HepG2 (cell line): ENCODE data around the gene MYADML2. TPM values are rescaled to one million over a fixed set of nuclear protein-coding genes. Genes with fewer than 3 reads are reported as not detected.
A peak's percentile ranks its signal among the peaks of the same experiment; 100 is the strongest.

Source experiments
- ARNT2 ChIP-seq: sonication (generic); formaldehyde crosslinking; IDR thresholded peaks from 2 replicates; pipeline ENCODE4 v1.8.0; 2022; ENCODE audit warnings: mild to moderate bottlenecking, low read depth, missing genetic modification reagents, moderate library complexity
- ATF4 ChIP-seq, 2 experiments: fragments of 450-650 bp in 1 of 2; sonication (generic) in 1 of 2; formaldehyde crosslinking; IDR thresholded peaks; 2 replicates each; pipeline versions ENCODE4 v1.5.0 to v1.8.0; 2020 to 2022; ENCODE audit warnings: mild to moderate bottlenecking in 1 of 2, missing genetic modification reagents in 1 of 2
- DZIP1 ChIP-seq: sonication (generic); formaldehyde crosslinking; IDR thresholded peaks from 2 replicates; pipeline ENCODE4 v1.5.0; 2020; ENCODE audit warnings: mild to moderate bottlenecking, missing genetic modification reagents
- E2F1 ChIP-seq: sonication (generic); formaldehyde crosslinking; IDR thresholded peaks from 2 replicates; pipeline ENCODE4 v1.5.0; 2020; ENCODE audit warnings: missing genetic modification reagents
- FOSL1 ChIP-seq: sonication (generic); formaldehyde crosslinking; IDR thresholded peaks from 2 replicates; pipeline ENCODE4 v1.9.0; 2021; ENCODE audit warnings: missing genetic modification reagents, borderline replicate concordance
- JUN ChIP-seq: sonication (generic); formaldehyde crosslinking; IDR thresholded peaks from 2 replicates; pipeline ENCODE4 v1.4.0; 2020; ENCODE audit warnings: mild to moderate bottlenecking, missing genetic modification reagents
- POLR2AphosphoS5 ChIP-seq: IDR thresholded peaks from 2 replicates; pipeline ENCODE4 v1.6.1; 2012; ENCODE audit warnings: low read depth, low read length
- SNAI1 ChIP-seq: sonication (generic); formaldehyde crosslinking; IDR thresholded peaks from 2 replicates; pipeline ENCODE4 v1.5.0; 2020; ENCODE audit warnings: mild to moderate bottlenecking, missing genetic modification reagents, borderline replicate concordance
- SSRP1 ChIP-seq: IDR thresholded peaks from 2 replicates; pipeline ENCODE4 v1.6.1; 2016; ENCODE audit warnings: control low read depth
- TBX2 ChIP-seq: sonication (generic); formaldehyde crosslinking; IDR thresholded peaks from 2 replicates; pipeline ENCODE4 v1.5.0; 2020; ENCODE audit warnings: missing genetic modification reagents, mild to moderate bottlenecking, borderline replicate concordance
- TERF1 ChIP-seq: sonication (generic); formaldehyde crosslinking; IDR thresholded peaks from 2 replicates; pipeline ENCODE4 v1.8.0; 2022; ENCODE audit warnings: mild to moderate bottlenecking, missing genetic modification reagents, moderate library complexity
- ZBTB38 ChIP-seq: sonication (generic); formaldehyde crosslinking; IDR thresholded peaks from 2 replicates; pipeline ENCODE4 v1.5.1; 2020; ENCODE audit warnings: mild to moderate bottlenecking, missing genetic modification reagents
- ZHX1 ChIP-seq: sonication (generic); formaldehyde crosslinking; IDR thresholded peaks from 2 replicates; pipeline ENCODE4 v1.8.1; 2022; ENCODE audit warnings: low read depth, mild to moderate bottlenecking, missing genetic modification reagents
- ZNF367 ChIP-seq: sonication (generic); formaldehyde crosslinking; IDR thresholded peaks from 2 replicates; pipeline ENCODE4 v1.4.0; 2020; ENCODE audit warnings: missing genetic modification reagents, borderline replicate concordance
- ZNF451 ChIP-seq: sonication (generic); formaldehyde crosslinking; IDR thresholded peaks from 2 replicates; pipeline ENCODE4 v1.5.0; 2020; ENCODE audit warnings: mild to moderate bottlenecking, missing genetic modification reagents
- ZNF564 ChIP-seq: sonication (generic); formaldehyde crosslinking; IDR thresholded peaks from 2 replicates; pipeline ENCODE4 v1.8.1; 2023; ENCODE audit warnings: mild to moderate bottlenecking, missing genetic modification reagents
- ZNF879 ChIP-seq: sonication (generic); formaldehyde crosslinking; IDR thresholded peaks from 2 replicates; pipeline ENCODE4 v1.8.1; 2023; ENCODE audit warnings: missing genetic modification reagents
- polyA plus RNA-seq, 8 experiments: library from polyadenylated mRNA; depleted of rRNA in 3 of 8; stranded (reverse) in 7 of 8; unstranded in 1 of 8; fragments of >200 nt; fragmentation: Illumina TruSeq in 4 of 8; extraction: Trizol in 4 of 8; gene quantifications; 2 replicates each; pipeline versions ENCODE4 v1.2.1 to v1.2.3, GENCODE V29; 2011 to 2016; ENCODE audit warnings: low read depth in 4 of 8, missing spikeins in 1 of 8, mixed read lengths in 1 of 8; ENCODE audit not compliant: insufficient read depth in 1 of 8
- total RNA-seq, 5 experiments: library from RNA; depleted of rRNA; stranded (reverse); fragments of >200 nt; fragmentation: Illumina TruSeq; extraction: Trizol; gene quantifications; 2 replicates each; pipeline ENCODE4 v1.2.3, GENCODE V29; 2016; ENCODE audit warnings: low read depth in 1 of 5
- TF ChIP-seq, protein P1 (sequence below): sonication (generic); formaldehyde crosslinking; IDR thresholded peaks from 2 replicates; pipeline ENCODE4 v1.5.1; 2020; ENCODE audit warnings: mild to moderate bottlenecking, moderate library complexity, missing genetic modification reagents

Gene MYADML2
- total and polyA plus RNA-seq, 2 of the 13 experiments (the other 11 are each of a cell fraction or from before 2014, with no cell fraction given) = not detected

- TF ChIP-seq ATF4 (CRISPR knock-in tag; IDR thresholded peaks at IDR 0.05) (no peak), SNAI1 (CRISPR knock-in tag) (no peak), TERF1 (no peak), ZBTB38 (CRISPR knock-in tag) (peak; percentile 81), ZHX1 (CRISPR knock-in tag) (no peak), ZNF367 (CRISPR knock-in tag) (0 out of 2 replicates have a peak, but pooled peaks have one; percentile 21), E2F1 (CRISPR knock-in tag) (0 out of 2 replicates have a peak, but pooled peaks have one; percentile 12), ARNT2 (CRISPR knock-in tag) (peak; percentile 35), POLR2AphosphoS5 (peak; percentile 55), ZNF564 (peak; percentile 49; the same call in 1 of the 2 replicates), SSRP1 (CRISPR knock-in tag) (peak; percentile 63; the same call in 1 of the 2 replicates), ZNF879 (CRISPR knock-in tag) (0 out of 2 replicates have a peak, but pooled peaks have one; percentile 21), FOSL1 (CRISPR knock-in tag) (0 out of 2 replicates have a peak, but pooled peaks have one; percentile 16), ZNF451 (0 out of 2 replicates have a peak, but pooled peaks have one; percentile 14), JUN (CRISPR knock-in tag) (no peak), TBX2 (CRISPR knock-in tag) (peak; percentile 72), DZIP1 (CRISPR knock-in tag) (no peak)
- TF ChIP-seq, protein P1, sequence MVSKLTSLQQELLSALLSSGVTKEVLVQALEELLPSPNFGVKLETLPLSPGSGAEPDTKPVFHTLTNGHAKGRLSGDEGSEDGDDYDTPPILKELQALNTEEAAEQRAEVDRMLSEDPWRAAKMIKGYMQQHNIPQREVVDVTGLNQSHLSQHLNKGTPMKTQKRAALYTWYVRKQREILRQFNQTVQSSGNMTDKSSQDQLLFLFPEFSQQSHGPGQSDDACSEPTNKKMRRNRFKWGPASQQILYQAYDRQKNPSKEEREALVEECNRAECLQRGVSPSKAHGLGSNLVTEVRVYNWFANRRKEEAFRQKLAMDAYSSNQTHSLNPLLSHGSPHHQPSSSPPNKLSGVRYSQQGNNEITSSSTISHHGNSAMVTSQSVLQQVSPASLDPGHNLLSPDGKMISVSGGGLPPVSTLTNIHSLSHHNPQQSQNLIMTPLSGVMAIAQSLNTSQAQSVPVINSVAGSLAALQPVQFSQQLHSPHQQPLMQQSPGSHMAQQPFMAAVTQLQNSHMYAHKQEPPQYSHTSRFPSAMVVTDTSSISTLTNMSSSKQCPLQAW = peak; percentile 69
These were observed 44.2 kb downstream of the MYADML2 start (continued) for GRCh38 chr17:81902653-81903414.
